Fibroblast of the aortic adventitia (primary cell): ENCODE data around the gene TRAK1. TPM values are rescaled to one million over a fixed set of nuclear protein-coding genes. Genes with fewer than 3 reads are reported as not detected.

Source experiments
- DNase-seq: peaks from one replicate; pipeline ENCODE4 v3.0.0-alpha.2; 2010; ENCODE audit warnings: low read depth
- H3K4me3 ChIP-seq: 2 replicates; pipeline ENCODE4 v1.5.1; 2011; ENCODE audit warnings: low read depth, mild to moderate bottlenecking, control low read depth, low read length, moderate library complexity
- CTCF ChIP-seq: IDR thresholded peaks from 2 replicates; pipeline ENCODE4 v1.5.1; 2011; ENCODE audit warnings: mild to moderate bottlenecking, low read length, control low read depth, inconsistent platforms; ENCODE audit not compliant: insufficient read depth
- total RNA-seq: library from RNA; depleted of rRNA; stranded (reverse); fragments of >200 nt; gene quantifications from 2 replicates; pipeline ENCODE4 v1.2.3, GENCODE V29; 2012; ENCODE audit warnings: low replicate concordance

TRAK1 gene
- total RNA-seq, 1 donor: 51.6 TPM

- no peak for TF ChIP-seq CTCF
- H3K4me3 ChIP-seq: no peak overlapping the region
- no peak for DNase-seq
These were observed 113.9 kb downstream of the TRAK1 start for GRCh38 chr3:42204867-42205599.

GRCh38 chr3:42205800-42206514 lies 114.8 kb downstream of the TRAK1 start:
- TF ChIP-seq CTCF: no peak
- DNase-seq: no peak

GRCh38 chr3:42209917-42210316 lies 118.8 kb downstream of the TRAK1 start:
- no peak for DNase-seq
- H3K4me3 ChIP-seq: no peak overlapping the region
- TF ChIP-seq CTCF: no peak

More at GRCh38 chr3:42205800-42206514, 114.8 kb downstream of the TRAK1 start:
- H3K4me3 ChIP-seq: no peak overlapping the region

- DNase-seq: no peak
- no peak for TF ChIP-seq CTCF
- H3K4me3 ChIP-seq: no peak overlapping the region
These were observed 119.6 kb downstream of the TRAK1 start for GRCh38 chr3:42210726-42211125.

GRCh38 chr3:42213417-42213816 lies 122.3 kb downstream of the TRAK1 start:
- DNase-seq: no peak
- H3K4me3 ChIP-seq: no peak overlapping the region
- no peak for TF ChIP-seq CTCF

GRCh38 chr3:42214064-42214463 lies 122.9 kb downstream of the TRAK1 start:
- H3K4me3 ChIP-seq: no peak overlapping the region
- no peak for DNase-seq
- TF ChIP-seq CTCF: no peak
